ENCODE measurements around the gene MYBPC1. TPM values are rescaled to one million over a fixed set of nuclear protein-coding genes. Genes with fewer than 3 reads are reported as not detected.
"Not testable (repeated sequence)": the region's sequence is repeated elsewhere in the genome, so short reads cannot be mapped to it uniquely, and the experiment has no call there.

Gene MYBPC1
- total and polyA plus RNA-seq, 2 of the 4 experiments (the other 2 are of a cell fraction): not detected

GRCh38 chr12:101655393-101655792 is 60.6 kb downstream of the MYBPC1 start:
- BruUV-seq (replicated peaks): no TSS peak
- dilution Hi-C loops (cut with HindIII; ENCODE audit: low sequenced_read_pairs, unreplicated experiment): no loop called here
- POLR2A ChIA-PET (ENCODE audit: unreplicated experiment): no interaction called here

GRCh38 chr12:101660662-101661061 is 65.9 kb downstream of the MYBPC1 start:
- BruUV-seq (replicated peaks); H4K20me1 ChIP-seq (ENCODE audit: insufficient read depth, low read length); H3K14ac ChIP-seq (replicated peaks; ENCODE audit: low read depth, low read length); DNase-seq; H3K23ac ChIP-seq (ENCODE audit: low read depth, low read length); H3K79me1 ChIP-seq (ENCODE audit: low read depth in 1 of 2, low read length in 2 of 2); H3K27ac ChIP-seq (ENCODE audit: insufficient read depth, low read length); CTCF ChIA-PET; H2BK20ac ChIP-seq (ENCODE audit: low read depth, low read length); H3K18ac ChIP-seq (ENCODE audit: low read depth, low read length); H4K5ac ChIP-seq (ENCODE audit: low read depth, low read length); H3K4ac ChIP-seq (ENCODE audit: low read depth, low read length); H2BK15ac ChIP-seq (ENCODE audit: low read depth, low read length); H3K36me3 ChIP-seq (ENCODE audit: control insufficient read depth, insufficient read depth, low read length); POLR2A ChIA-PET (ENCODE audit: unreplicated experiment); H2AK5ac ChIP-seq (ENCODE audit: low read depth, low read length); dilution Hi-C loops (cut with HindIII; ENCODE audit: low sequenced_read_pairs, unreplicated experiment); H2AFZ ChIP-seq (replicated peaks; ENCODE audit: low read length, poor library complexity); H2BK120ac ChIP-seq (ENCODE audit: low read depth, low read length); intact Hi-C loops (cut with micrococcal nuclease); in situ Hi-C loops (cut with MboI; ENCODE audit: low sequenced_read_pairs); H3K27me3 ChIP-seq (ENCODE audit: control insufficient read depth, insufficient read depth, low read length); H3K4me1 ChIP-seq (ENCODE audit: control insufficient read depth, insufficient read depth, low read length); H3K4me2 ChIP-seq (ENCODE audit: low read depth, low read length); ATAC-seq (ENCODE audit: low read depth); H3K9me1 ChIP-seq (ENCODE audit: insufficient read depth, low read length); H4K91ac ChIP-seq (ENCODE audit: insufficient read depth, low read depth, low read length); H4K8ac ChIP-seq (ENCODE audit: low read depth in 2 of 2, low read length in 2 of 2); H3K9ac ChIP-seq (ENCODE audit: low read depth, low read length); H2AK9ac ChIP-seq (replicated peaks; ENCODE audit: low read depth, low read length, poor library complexity); H3K56ac ChIP-seq (ENCODE audit: extremely low read depth, insufficient read depth, low read length); H3K9me3 ChIP-seq (ENCODE audit: control insufficient read depth, insufficient read depth, low read length); H3K4me3 ChIP-seq (ENCODE audit: insufficient read depth, low read depth, low read length); H2BK5ac ChIP-seq (ENCODE audit: low read depth, low read length, poor library complexity, severe bottlenecking): not testable (repeated sequence)
- WGBS, 2 experiments (ENCODE audit: extremely low coverage in 2 of 2, insufficient read length in 1 of 2): no CpG with 5 or more reads among the region's 2 CpGs

More at GRCh38 chr12:101655393-101655792, 60.6 kb downstream of the MYBPC1 start:
- H3K4me1 ChIP-seq (ENCODE audit: control insufficient read depth, insufficient read depth, low read length): no peaks in the 10 kb centered on the region
- H3K23ac ChIP-seq (ENCODE audit: low read depth, low read length): no peak overlapping the region
- no peak overlapping the region for H2BK5ac ChIP-seq (ENCODE audit: low read depth, low read length, poor library complexity, severe bottlenecking)
- no peak overlapping the region for H2AK9ac ChIP-seq (replicated peaks; ENCODE audit: low read depth, low read length, poor library complexity)
- H3K4ac ChIP-seq (ENCODE audit: low read depth, low read length): no peak overlapping the region
- no peak overlapping the region for H3K14ac ChIP-seq (replicated peaks; ENCODE audit: low read depth, low read length)
- H2BK120ac ChIP-seq (ENCODE audit: low read depth, low read length): no peak overlapping the region
- WGBS, 2 experiments (ENCODE audit: extremely low coverage in 2 of 2, insufficient read length in 1 of 2): no CpG with 5 or more reads among the region's 2 CpGs
- H3K36me3 ChIP-seq (ENCODE audit: control insufficient read depth, insufficient read depth, low read length): no peaks in the 10 kb centered on the region
- H3K27ac ChIP-seq (ENCODE audit: insufficient read depth, low read length): no peak overlapping the region
- H3K4me3 ChIP-seq (ENCODE audit: insufficient read depth, low read depth, low read length): no peak overlapping the region
- no peak overlapping the region for H3K9ac ChIP-seq (ENCODE audit: low read depth, low read length)
- no peak overlapping the region for H2BK20ac ChIP-seq (ENCODE audit: low read depth, low read length)
- H3K18ac ChIP-seq (ENCODE audit: low read depth, low read length): no peak overlapping the region
- no peaks in the 10 kb centered on the region for H3K27me3 ChIP-seq (ENCODE audit: control insufficient read depth, insufficient read depth, low read length)
- no peak overlapping the region for H3K56ac ChIP-seq (ENCODE audit: extremely low read depth, insufficient read depth, low read length)
- DNase-seq: no peak
- TF ChIP-seq MXI1 (IDR thresholded peaks at IDR 0.05; ENCODE audit: borderline replicate concordance, low read depth, low read length) (no peak), RCOR1 (IDR thresholded peaks at IDR 0.05; ENCODE audit: insufficient replicate concordance, low read length) (no peak), FOS (IDR thresholded peaks at IDR 0.05; ENCODE audit: low read depth, low read length) (no peak), BHLHE40 (IDR thresholded peaks at IDR 0.05; ENCODE audit: low read depth, low read length) (no peak), RAD21 (IDR thresholded peaks at IDR 0.05; ENCODE audit: low read length) (no peak), NFE2L2 (IDR thresholded peaks at IDR 0.05; ENCODE audit: low read depth, low read length) (no peak), ELK1 (IDR thresholded peaks at IDR 0.05; ENCODE audit: borderline replicate concordance, low read depth, low read length) (no peak), RFX5 (IDR thresholded peaks at IDR 0.05; ENCODE audit: low read depth, low read length) (no peak), MAZ (IDR thresholded peaks at IDR 0.05; ENCODE audit: borderline replicate concordance, low read depth, low read length) (no peak), CHD1 (IDR thresholded peaks at IDR 0.05; ENCODE audit: low read depth, low read length) (no peak)
- H4K91ac ChIP-seq (ENCODE audit: insufficient read depth, low read depth, low read length): no peak overlapping the region
- no peak overlapping the region for H3K4me2 ChIP-seq (ENCODE audit: low read depth, low read length)
- H2AFZ ChIP-seq (replicated peaks; ENCODE audit: low read length, poor library complexity): no peak overlapping the region
- no peak overlapping the region for H4K5ac ChIP-seq (ENCODE audit: low read depth, low read length)
- H3K79me1 ChIP-seq (ENCODE audit: low read depth in 1 of 2, low read length in 2 of 2): no peaks in the 10 kb centered on the region
- intact Hi-C loops (cut with micrococcal nuclease): no loop called here
- H4K8ac ChIP-seq (ENCODE audit: low read depth in 2 of 2, low read length in 2 of 2): no peak overlapping the region
- no peak overlapping the region for H2AK5ac ChIP-seq (ENCODE audit: low read depth, low read length)
- CTCF ChIA-PET: no interaction called here
- no peaks in the 10 kb centered on the region for H3K9me1 ChIP-seq (ENCODE audit: insufficient read depth, low read length)
- H2BK15ac ChIP-seq (ENCODE audit: low read depth, low read length): no peak overlapping the region
- in situ Hi-C loops (cut with MboI; ENCODE audit: low sequenced_read_pairs): no loop called here
- no peak for ATAC-seq (ENCODE audit: low read depth)
- H4K20me1 ChIP-seq (ENCODE audit: insufficient read depth, low read length): no peaks in the 10 kb centered on the region
- H3K9me3 ChIP-seq (ENCODE audit: control insufficient read depth, insufficient read depth, low read length): no peaks in the 10 kb centered on the region

Data from IMR-90 (cell line).